ENCODE measurements around the gene ZNF836. TPM values are rescaled to one million over a fixed set of nuclear protein-coding genes. Genes with fewer than 3 reads are reported as not detected.

Gene ZNF836
- total RNA-seq, 1 donor from 2014 or later = 19.1 TPM

- no peak for DNase-seq (ENCODE audit: low spot score in 2 of 2, unreplicated experiment in 2 of 2)
- H3K4me3 Mint-ChIP-seq = no peak overlapping the region
- peaks cover 2% of the 10 kb centered on the region for H3K36me3 Mint-ChIP-seq
- H3K27me3 Mint-ChIP-seq (ENCODE audit: low read depth) = no peaks in the 10 kb centered on the region
- peaks cover 16% of the 10 kb centered on the region for H3K4me1 Mint-ChIP-seq
- TF ChIP-seq, protein P1, sequence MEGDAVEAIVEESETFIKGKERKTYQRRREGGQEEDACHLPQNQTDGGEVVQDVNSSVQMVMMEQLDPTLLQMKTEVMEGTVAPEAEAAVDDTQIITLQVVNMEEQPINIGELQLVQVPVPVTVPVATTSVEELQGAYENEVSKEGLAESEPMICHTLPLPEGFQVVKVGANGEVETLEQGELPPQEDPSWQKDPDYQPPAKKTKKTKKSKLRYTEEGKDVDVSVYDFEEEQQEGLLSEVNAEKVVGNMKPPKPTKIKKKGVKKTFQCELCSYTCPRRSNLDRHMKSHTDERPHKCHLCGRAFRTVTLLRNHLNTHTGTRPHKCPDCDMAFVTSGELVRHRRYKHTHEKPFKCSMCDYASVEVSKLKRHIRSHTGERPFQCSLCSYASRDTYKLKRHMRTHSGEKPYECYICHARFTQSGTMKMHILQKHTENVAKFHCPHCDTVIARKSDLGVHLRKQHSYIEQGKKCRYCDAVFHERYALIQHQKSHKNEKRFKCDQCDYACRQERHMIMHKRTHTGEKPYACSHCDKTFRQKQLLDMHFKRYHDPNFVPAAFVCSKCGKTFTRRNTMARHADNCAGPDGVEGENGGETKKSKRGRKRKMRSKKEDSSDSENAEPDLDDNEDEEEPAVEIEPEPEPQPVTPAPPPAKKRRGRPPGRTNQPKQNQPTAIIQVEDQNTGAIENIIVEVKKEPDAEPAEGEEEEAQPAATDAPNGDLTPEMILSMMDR (IDR thresholded peaks at IDR 0.05; ENCODE audit: unreplicated experiment) = no peak
- H3K9me3 Mint-ChIP-seq = peaks cover 3% of the 10 kb centered on the region
- H3K27ac Mint-ChIP-seq = no peak overlapping the region
Observed at GRCh38 chr19:52176574-52176973, 5.2 kb upstream of the ZNF836 start.

- Mint-ChIP-seq H3K9me3 (peaks cover 3% of the 10 kb centered on the region), H3K27me3 (ENCODE audit: low read depth) (no peaks in the 10 kb centered on the region), H3K4me1 (peaks cover 24% of the 10 kb centered on the region), H3K27ac (peak overlapping the region; percentile 97), H3K4me3 (peak overlapping the region; percentile 92), H3K36me3 (peaks cover 15% of the 10 kb centered on the region)
- no peak for DNase-seq (ENCODE audit: low spot score in 2 of 2, unreplicated experiment in 2 of 2)
- TF ChIP-seq, protein P1 (IDR thresholded peaks at IDR 0.05; ENCODE audit: unreplicated experiment) = no peak
Observed at GRCh38 chr19:52172347-52172746, 926 bp upstream of the ZNF836 start.

GRCh38 chr19:52170863-52171320 lies 529 bp downstream of the ZNF836 start:
- peaks cover 15% of the 10 kb centered on the region for H3K4me1 Mint-ChIP-seq
- H3K36me3 Mint-ChIP-seq = peaks cover 18% of the 10 kb centered on the region
- peak in 1 of 2 experiments; percentile 54 for DNase-seq (ENCODE audit: low spot score in 2 of 2, unreplicated experiment in 2 of 2)
- no peaks in the 10 kb centered on the region for H3K27me3 Mint-ChIP-seq (ENCODE audit: low read depth)
- TF ChIP-seq, protein P1 (IDR thresholded peaks at IDR 0.05; ENCODE audit: unreplicated experiment) = no peak
- peak overlapping the region; percentile 97 for H3K27ac Mint-ChIP-seq
- peak overlapping the region; percentile 92 for H3K4me3 Mint-ChIP-seq
- peaks cover 3% of the 10 kb centered on the region for H3K9me3 Mint-ChIP-seq

DNA sequence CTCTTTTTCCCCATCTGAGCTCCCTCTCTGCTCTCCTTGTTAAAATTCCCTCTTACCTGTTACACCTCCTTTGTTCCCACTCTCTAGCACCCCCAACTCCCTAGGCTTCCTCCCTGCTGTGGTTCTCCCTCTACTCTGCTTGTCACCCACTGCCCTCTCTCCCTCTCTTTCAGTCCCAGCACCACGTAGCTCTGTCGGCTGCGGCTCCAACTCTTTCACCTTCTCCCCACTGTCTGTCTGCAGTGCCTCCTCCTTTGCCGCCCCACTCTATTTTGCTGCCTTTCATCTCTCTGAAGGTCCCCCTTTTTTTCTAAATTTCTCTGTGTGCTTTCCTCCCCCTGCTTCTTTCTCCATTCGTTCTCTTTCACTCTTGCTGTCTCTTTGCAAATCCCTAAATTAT lies 1.1 kb downstream of the ZNF836 start:
- peaks cover 15% of the 10 kb centered on the region for H3K4me1 Mint-ChIP-seq
- TF ChIP-seq, protein P1 (IDR thresholded peaks at IDR 0.05; ENCODE audit: unreplicated experiment) = no peak
- no peak for DNase-seq (ENCODE audit: low spot score in 2 of 2, unreplicated experiment in 2 of 2)
- peaks cover 22% of the 10 kb centered on the region for H3K36me3 Mint-ChIP-seq
- H3K27me3 Mint-ChIP-seq (ENCODE audit: low read depth) = no peaks in the 10 kb centered on the region
- peaks cover 3% of the 10 kb centered on the region for H3K9me3 Mint-ChIP-seq
- peak overlapping the region; percentile 97 for H3K27ac Mint-ChIP-seq
- H3K4me3 Mint-ChIP-seq = peak overlapping the region; percentile 92

- H3K36me3 Mint-ChIP-seq = peaks cover 82% of the 10 kb centered on the region
- no peak overlapping the region for H3K4me3 Mint-ChIP-seq
- TF ChIP-seq, protein P1 (IDR thresholded peaks at IDR 0.05; ENCODE audit: unreplicated experiment) = no peak
- peaks cover 74% of the 10 kb centered on the region for H3K9me3 Mint-ChIP-seq
- DNase-seq (ENCODE audit: low spot score in 2 of 2, unreplicated experiment in 2 of 2) = no peak
- no peak overlapping the region for H3K27ac Mint-ChIP-seq
- no peaks in the 10 kb centered on the region for H3K27me3 Mint-ChIP-seq (ENCODE audit: low read depth)
- H3K4me1 Mint-ChIP-seq = no peaks in the 10 kb centered on the region
Observed at GRCh38 chr19:52155596-52156359, 15.6 kb downstream of the ZNF836 start.
